ENCODE measurements around the gene TAS1R1.

- TF ChIP-seq EZH2phosphoT487 (IDR thresholded peaks at IDR 0.05; ENCODE audit: low read depth, severe bottlenecking, unreplicated experiment) (no peak), CTCF (IDR thresholded peaks at IDR 0.05; ENCODE audit: poor library complexity) (no peak), EZH2 (IDR thresholded peaks at IDR 0.05; ENCODE audit: borderline replicate concordance) (no peak)
Observed at GRCh38 chr1:6593810-6594209, 38.7 kb downstream of the TAS1R1 start.
